Esophagus muscularis mucosa (tissue), 4 donors: ENCODE measurements around the gene FKBP10.

Experiments used
- CTCF ChIP-seq, 3 experiments: fragments of 200-600 bp in 2 of 3; fragments of 450-650 bp in 1 of 3; sonication (generic) in 2 of 3; IDR thresholded peaks; one replicate each; pipeline ENCODE4 v1.5.1; 2017 to 2019; ENCODE audit warnings: antibody characterized with exemption in 3 of 3, mild to moderate bottlenecking in 2 of 3, moderate library complexity in 1 of 3
- EP300 ChIP-seq: sonication (generic); formaldehyde crosslinking; IDR thresholded peaks from one replicate; pipeline ENCODE4 v1.6.1; 2017; ENCODE audit warnings: antibody characterized with exemption
- POLR2A ChIP-seq: fragments of 450-650 bp; IDR thresholded peaks from one replicate; pipeline ENCODE4 v1.6.1; 2017; ENCODE audit warnings: antibody characterized with exemption, moderate library complexity, mild to moderate bottlenecking, low read depth
- POLR2AphosphoS5 ChIP-seq, 2 donors: sonication (generic); formaldehyde crosslinking; IDR thresholded peaks; one replicate each; pipeline ENCODE4 v1.6.1; 2017; ENCODE audit warnings: antibody characterized with exemption in 2 of 2

GRCh38 chr17:41824086-41824485 is 11.3 kb downstream of the FKBP10 start:
- TF ChIP-seq CTCF (IDR thresholded peaks at IDR 0.05) = no peak
- no peak for TF ChIP-seq POLR2A
- no peak for TF ChIP-seq POLR2AphosphoS5 (IDR thresholded peaks at IDR 0.05)
- no peak for TF ChIP-seq EP300
